D721Med (cell line): ENCODE results near the gene NKX6-2.

Experiments used
- DNase-seq: peaks from one replicate; pipeline ENCODE4 v3.0.0; 2011; ENCODE audit warnings: low spot score; ENCODE audit not compliant: insufficient read length
- FAIRE-seq: peaks from 2 replicates; lab custom pipeline; 2011; peaks lifted over from hg19 to GRCh38; lab: Jason Lieb, UNC
- TF ChIP-seq, protein P1 (sequence below): IDR thresholded peaks from 2 replicates; pipeline ENCODE4 v1.5.1; 2012; ENCODE audit warnings: mild to moderate bottlenecking, control low read depth; ENCODE audit not compliant: insufficient read depth; ENCODE audit errors: missing control alignments

NKX6-2 gene

DNA sequence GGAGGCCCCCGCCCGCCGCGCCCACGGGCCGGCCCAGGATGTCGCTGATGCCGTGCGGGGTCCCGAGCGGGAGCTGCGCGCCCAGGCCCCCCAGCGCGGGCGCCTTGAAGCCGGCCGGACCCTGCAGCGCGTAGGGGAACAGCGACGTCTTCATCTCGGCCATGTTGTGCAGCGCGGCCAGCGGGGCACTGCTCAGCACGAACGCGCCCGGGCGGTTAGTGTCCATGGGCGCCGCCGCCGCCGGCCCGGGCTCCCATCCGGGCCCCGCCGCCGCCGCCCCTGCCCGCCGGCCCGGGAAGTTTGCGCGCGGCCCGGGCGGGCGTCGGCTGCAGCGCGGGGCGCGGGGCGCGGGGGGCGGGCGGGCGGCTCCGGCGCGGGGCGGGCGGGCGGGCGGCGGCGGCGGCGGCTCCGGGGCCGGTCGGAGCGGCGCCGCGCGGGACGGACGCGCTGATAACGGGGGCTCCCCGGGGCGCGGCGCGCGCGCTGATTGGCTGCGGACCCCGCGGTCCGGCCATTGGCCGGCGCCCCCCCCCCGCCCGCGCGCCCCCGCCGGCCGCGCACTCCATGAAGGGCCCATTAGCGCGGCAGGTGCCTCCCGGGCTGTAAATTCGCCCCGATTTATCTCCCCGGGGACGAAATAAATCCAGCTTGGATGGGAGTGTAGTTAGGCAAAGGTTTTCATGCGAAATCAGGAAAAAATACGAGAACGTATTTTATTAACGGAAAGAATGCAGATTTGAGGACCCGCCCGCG is at the start of gene NKX6-2:
Gene NKX6-2 (minus strand): TSS at position 425 of the 753 bp plus-strand sequence. CDS start 199 bp downstream, at position 226.
- no peak for FAIRE-seq
- TF ChIP-seq, protein P1, sequence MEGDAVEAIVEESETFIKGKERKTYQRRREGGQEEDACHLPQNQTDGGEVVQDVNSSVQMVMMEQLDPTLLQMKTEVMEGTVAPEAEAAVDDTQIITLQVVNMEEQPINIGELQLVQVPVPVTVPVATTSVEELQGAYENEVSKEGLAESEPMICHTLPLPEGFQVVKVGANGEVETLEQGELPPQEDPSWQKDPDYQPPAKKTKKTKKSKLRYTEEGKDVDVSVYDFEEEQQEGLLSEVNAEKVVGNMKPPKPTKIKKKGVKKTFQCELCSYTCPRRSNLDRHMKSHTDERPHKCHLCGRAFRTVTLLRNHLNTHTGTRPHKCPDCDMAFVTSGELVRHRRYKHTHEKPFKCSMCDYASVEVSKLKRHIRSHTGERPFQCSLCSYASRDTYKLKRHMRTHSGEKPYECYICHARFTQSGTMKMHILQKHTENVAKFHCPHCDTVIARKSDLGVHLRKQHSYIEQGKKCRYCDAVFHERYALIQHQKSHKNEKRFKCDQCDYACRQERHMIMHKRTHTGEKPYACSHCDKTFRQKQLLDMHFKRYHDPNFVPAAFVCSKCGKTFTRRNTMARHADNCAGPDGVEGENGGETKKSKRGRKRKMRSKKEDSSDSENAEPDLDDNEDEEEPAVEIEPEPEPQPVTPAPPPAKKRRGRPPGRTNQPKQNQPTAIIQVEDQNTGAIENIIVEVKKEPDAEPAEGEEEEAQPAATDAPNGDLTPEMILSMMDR = no peak
- no peak for DNase-seq

DNA sequence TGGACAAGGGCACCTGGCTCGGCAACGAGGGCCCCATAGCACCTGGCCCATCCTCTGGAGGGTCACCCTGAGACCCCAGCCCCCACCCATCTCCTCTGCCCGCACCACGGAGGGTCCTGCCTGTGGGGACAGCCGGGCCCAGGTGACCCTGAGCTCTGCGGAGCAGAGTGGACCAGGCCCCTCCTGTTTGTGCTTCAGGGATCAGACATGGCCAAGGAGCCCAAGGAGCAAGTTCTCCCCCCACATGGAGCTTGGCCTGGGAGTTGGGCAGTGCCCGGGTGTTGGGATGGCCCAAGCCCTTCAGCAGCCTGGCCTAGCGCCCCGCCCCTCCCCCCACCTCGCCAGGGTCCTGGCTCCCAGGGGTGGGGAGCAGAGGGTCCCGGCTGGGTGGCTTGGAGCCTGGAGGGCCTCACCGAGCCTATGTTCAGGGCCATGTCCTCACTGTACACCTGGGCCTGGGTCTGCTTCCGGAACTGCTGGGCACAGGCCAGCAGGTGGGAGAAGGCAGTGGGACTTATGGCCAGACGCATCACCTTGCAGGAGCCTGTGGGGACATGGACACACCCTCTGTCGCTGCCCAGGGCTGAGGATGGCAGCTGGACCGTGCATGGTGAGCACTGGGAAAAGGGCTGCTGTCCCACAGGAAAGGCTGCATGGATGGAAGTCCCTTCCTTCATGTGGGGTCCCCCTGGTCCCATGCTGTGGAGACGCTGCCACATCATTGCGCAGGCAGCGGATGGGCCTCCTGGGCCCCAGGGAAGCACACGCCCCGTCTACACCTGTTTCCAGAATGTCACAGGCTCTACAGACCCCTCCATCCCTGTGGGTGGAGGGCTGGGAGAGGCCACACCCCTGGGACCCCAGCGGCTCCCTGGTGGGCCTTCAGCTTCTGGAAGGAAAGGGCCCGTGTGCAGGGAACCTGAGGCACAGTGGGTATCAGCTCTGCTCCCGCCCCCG is 49.2 kb upstream of the NKX6-2 start:
- FAIRE-seq (no peak), DNase-seq (no peak)
- TF ChIP-seq, protein P1 = no peak

DNA sequence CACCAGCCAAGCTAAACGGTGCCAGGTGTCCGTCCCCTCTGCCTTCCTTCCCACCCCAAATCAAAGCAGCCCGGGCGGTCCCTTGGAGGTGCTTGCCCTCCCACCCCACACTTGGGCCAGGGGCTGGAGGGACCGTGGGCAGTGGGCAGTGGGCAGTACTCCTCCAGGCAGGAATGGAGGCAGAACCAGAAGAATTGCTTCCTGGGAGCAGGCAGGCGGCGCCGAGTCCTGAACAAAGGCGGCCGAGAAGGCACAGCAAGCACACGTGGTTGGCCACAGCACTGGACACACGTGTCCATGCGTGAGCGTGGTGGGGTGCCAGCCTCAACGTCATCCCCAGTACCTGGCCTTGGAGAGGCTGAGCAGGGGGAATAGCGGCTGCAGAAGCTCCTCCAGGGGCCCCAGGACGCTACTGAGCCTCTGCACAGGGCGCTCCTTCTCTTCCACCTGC is 48.4 kb upstream of the NKX6-2 start:
- FAIRE-seq (no peak), DNase-seq (no peak)
- TF ChIP-seq, protein P1 = no peak

DNA sequence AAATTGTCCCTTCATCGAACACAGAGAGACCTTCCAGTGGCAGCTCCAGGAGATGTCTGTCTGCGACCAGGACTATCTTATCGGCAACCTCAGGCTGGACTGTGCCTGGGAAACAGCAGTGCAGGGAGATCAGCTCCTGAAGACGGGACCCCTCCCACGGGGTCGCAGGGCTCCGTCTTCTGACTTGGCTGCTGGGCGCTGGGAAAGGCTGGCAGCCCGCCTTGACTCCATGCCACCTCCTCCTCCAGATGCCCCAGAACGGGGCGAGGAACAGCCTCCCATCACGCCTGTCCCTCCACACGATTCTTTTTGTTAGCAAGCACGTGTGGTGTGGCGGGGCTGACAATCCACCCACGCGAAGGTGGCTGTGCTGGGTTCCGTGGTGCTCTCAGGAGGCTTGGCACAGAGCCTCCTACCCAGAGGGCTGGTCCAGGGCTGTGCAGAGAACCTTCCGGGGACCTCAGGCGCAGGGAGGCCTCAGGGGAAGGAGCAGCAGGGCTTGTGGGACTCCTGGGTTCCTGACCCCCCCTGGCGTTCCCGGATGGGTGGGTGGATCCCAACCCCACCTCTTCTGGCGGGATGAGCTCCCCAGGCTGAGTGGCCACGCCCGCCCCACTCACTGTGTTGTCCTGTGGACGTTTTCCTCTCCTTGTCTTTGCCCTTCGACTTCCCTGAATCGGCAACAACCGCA is 47.6 kb upstream of the NKX6-2 start:
- TF ChIP-seq, protein P1 = no peak
- DNase-seq (no peak), FAIRE-seq (no peak)

DNA sequence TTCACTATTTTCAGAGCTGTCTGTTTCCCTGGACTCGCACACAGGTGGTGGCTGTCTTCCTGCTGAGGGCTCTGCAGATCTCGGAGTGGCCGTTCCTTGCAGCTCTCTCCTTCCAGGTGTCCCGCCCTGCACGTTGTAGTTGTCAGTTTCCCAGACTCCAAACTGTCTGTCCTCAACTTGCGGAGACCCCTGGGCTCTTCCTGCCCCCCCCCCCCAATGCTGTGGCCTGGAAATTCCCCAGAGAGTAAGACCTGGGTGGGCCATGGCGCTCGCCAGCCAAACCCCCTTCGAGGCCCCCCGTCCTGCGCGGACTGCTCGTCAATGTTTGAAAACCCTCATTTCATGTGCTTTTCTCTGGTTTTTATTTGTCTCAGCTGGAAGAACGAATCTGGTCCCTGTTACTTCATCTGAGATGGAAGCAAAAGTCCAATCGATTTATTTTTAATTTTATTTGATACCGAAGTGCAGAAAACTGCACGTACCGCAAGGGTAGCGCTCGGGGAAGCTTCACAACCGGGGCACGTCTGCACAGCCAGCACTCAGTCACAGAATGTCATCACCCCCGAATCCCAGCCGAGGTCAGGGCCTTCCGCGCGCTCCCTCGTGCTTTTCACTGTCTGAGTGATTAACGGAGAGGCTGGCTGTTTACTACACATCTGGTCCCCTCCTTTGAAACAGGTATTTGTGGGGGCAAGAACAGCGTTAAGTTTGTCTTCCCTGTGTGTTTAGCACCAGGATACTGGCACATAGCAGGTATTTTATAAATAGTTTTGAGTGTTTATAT is 46.4 kb upstream of the NKX6-2 start:
- FAIRE-seq (no peak), DNase-seq (no peak)
- TF ChIP-seq, protein P1 = no peak

DNA sequence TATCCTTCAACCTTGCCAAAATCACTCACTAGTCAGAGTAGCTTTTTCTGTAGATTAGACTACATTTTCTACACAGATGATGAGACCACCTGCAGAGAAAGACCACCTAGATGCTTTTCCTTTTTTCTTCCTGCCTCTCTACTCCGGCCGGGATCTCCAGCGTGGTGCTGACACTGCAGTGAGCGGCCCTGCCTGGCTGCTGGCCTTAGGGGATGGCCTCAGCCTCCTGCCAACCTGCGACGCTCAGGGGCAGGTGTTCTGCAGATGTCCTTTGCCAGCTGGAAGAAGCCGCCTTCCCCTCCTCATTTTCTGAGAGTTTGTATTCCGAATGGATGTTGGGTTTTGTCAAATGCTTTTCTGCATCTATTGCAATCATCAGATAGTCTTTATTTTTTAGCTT is 43.5 kb upstream of the NKX6-2 start:
- FAIRE-seq (no peak), DNase-seq (no peak)

More for the DNA sequence above, 43.5 kb upstream of the NKX6-2 start:
- TF ChIP-seq, protein P1 = no peak
